Endometrial microvascular endothelial cells (primary cell): ENCODE measurements around the gene MRPL9. TPM values are rescaled to one million over a fixed set of nuclear protein-coding genes. Genes with fewer than 3 reads are reported as not detected.
"Not testable (repeated sequence)": the region's sequence is repeated elsewhere in the genome, so short reads cannot be mapped to it uniquely, and the experiment has no call there.

Source experiments
- in situ Hi-C: cut with HindIII; loops from 2 replicates; pipeline ENCODE4 v1.10.0; 2017; ENCODE audit warnings: low sequenced_read_pairs, low pct_unique_long_range_greater_than_20kb; ENCODE audit errors: inconsistent ontology term
- total RNA-seq: library from RNA; depleted of rRNA; stranded (reverse); fragments of >200 nt; gene quantifications from one replicate; pipeline ENCODE4 v1.2.3, GENCODE V29; 2015; ENCODE audit errors: inconsistent ontology term

MRPL9 gene
- total RNA-seq, 1 donor from 2014 or later, result 121 TPM

GRCh38 chr1:151790071-151790939 is 27.0 kb upstream of the MRPL9 start, which contains the start of gene TDRKH:
TSS of gene TDRKH (minus strand) at chr1:151790500. CDS start at chr1:151783022, 7,478 bp downstream.
- in situ Hi-C loops, result no loop called here

GRCh38 chr1:151787689-151788088 is 24.4 kb upstream of the MRPL9 start:
- in situ Hi-C loops, result no loop called here

GRCh38 chr1:151783796-151784195 is 20.5 kb upstream of the MRPL9 start:
- in situ Hi-C loops, result no loop called here

DNA sequence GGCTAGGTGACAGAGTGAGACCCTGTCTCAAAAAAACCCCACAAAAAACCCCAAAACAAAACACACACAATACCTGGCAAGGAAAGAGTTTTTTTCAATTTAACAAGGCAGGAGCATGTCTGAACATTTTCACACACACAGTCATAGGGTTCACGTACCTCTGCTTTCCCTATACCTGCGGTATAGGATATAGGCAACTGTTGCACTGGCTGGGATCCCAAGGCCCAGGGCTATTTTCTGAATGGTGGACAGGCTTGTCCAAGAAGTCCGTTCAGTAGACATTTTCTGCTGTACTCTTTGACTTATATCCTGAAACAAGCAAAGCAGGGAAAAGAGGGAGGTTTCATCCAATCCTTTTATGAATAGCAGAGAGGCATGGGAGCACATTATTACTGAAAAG is 19.4 kb upstream of the MRPL9 start:
- in situ Hi-C loops, result no loop called here

DNA sequence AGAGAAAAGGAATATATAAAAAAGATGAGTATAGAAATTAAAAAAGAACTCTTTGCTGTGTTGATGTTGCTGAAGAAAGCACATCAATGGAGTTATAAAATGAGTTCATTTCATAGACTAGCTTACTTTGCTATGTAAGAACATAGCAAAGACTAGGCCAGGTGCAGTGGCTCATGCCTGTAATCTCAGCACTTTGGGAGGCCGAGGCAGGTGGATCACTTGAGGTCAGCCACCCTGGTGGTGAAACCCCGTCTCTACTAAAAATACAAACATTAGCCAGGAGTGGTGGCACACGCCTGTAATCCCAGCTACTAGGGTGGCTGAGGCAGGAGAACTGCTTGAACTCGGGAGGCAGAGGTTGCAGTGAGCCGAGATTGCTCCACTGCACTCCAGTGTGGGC is 18.7 kb upstream of the MRPL9 start:
- in situ Hi-C loops, result not testable (repeated sequence)

DNA sequence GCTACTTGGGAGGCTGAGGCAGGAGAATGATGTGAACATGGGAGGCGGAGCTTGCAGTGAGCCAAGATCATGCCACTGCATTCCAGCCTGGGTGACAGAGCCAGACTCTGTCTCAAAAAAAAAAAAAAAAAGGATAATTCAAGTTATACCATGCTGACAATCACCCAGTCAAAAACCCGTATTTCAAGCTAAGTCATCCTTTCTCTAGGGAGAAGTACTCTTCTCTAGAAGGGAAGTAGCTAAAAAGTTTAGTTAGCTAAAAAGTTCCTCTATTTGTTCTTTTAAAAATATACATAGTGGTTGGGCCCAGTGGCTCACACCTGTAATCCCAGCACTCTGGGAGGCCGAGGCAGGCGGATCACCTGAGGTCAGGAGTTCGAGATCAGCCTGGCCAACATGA is 17.4 kb upstream of the MRPL9 start:
- in situ Hi-C loops, result not testable (repeated sequence)

DNA sequence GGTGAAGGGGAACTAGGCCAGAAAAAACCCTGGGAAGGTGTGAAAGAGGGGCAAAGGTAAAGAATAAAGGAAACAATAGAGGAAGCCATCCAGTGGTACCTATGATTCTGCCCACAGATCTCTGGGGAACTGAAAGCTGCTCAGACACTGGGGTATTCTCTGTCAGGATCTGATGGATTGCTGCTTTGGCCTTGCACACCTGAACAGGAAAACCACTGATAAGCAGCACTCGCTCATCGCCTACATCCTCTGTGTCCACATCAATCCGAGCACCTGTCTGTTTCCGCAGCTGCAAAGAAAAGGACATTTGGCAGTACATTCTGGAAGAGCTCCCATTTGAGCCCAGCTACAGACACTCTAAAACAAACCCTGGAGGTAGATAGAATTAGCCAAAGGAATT is 16.6 kb upstream of the MRPL9 start:
- in situ Hi-C loops, result no loop called here

- in situ Hi-C loops, result no loop called here
Measured at GRCh38 chr1:151777317-151777716, 14.0 kb upstream of the MRPL9 start.

DNA sequence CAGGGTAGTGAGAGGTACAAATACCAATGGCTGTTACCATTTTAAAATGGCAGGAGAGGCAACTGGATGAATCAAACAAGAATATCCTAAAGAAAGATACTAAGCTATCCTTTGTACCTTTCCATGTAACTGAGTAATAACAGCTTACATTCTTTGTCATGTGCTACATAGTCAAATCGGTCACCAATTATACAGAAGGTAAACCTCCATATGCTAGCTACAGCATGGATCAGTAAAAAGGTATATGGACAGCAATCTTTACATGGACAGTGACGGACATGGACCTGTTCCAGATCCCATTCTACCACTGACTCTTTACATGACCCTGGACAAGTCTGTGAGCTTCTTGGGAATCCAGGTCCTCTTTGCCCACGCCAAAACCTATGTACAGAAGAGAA is 13.4 kb upstream of the MRPL9 start:
- in situ Hi-C loops, result no loop called here

- in situ Hi-C loops, result no loop called here
Measured at GRCh38 chr1:151775894-151776664, 12.8 kb upstream of the MRPL9 start.

- in situ Hi-C loops, result no loop called here
Measured at GRCh38 chr1:151774256-151774922, 11.1 kb upstream of the MRPL9 start.

- in situ Hi-C loops, result no loop called here
Measured at GRCh38 chr1:151773702-151774101, 10.4 kb upstream of the MRPL9 start.

DNA sequence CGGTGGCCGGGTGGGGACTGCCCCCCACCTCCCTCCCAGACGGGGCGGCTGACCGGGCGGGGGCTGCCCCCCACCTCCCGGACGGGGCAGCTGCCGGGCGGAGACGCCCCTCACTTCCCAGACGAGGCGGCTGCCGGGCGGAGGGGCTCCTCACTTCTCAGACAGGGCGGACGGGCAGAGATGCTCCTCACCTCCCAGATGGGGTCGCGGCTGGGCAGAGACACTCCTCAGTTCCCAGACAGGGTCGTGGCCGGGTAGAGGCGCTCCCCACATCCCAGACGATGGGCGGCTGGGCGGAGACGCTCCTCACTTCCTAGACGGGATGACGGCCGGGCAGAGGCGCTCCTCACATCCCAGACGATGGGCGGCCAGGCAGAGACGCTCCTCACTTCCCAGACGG is 6.0 kb upstream of the MRPL9 start:
- in situ Hi-C loops, result not testable (repeated sequence)

- in situ Hi-C loops, result not testable (repeated sequence)
Measured at GRCh38 chr1:151768351-151769066, 5.2 kb upstream of the MRPL9 start.

DNA sequence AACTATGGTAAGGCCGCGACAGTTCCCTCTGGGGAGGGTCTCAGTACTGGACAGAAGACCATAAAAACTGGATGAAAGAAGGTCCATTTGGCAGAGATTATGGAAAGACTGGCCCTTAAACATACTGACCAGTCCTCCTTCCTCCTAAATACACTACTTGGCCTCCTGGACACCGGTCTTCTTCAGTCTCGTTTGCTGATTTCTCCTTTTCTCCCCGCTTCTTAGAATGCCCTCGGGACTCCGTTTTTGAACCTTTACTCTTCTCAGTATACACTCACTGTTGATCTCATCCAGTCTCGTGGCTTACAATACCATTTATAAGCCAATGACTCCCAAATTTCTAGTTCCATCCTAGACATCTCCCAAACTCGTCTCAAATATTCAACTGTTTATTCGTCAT is 694 bp upstream of the MRPL9 start:
- in situ Hi-C loops, result no loop called here

GRCh38 chr1:151760597-151761385 is 2.5 kb downstream of the MRPL9 start:
- in situ Hi-C loops, result no loop called here

DNA sequence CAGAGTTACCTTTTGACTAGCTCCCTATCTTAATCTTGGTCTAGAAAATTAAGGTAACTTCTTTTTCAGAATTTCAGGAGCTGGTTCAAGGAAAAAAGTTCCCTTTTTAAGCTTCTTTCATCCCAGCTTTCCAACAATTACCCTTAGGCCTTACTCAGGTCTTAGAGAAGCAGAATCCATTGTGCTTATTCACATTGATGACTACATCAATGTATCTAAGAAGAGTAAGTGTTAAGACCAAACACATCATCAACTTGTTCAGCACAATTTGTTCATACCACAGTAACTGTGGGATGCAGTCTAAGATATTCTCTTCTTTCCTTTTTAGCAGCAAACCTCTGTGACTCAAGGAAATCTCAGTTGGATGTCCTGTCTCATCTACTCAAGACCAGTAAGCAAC is 4.1 kb downstream of the MRPL9 start:
- in situ Hi-C loops, result no loop called here

DNA sequence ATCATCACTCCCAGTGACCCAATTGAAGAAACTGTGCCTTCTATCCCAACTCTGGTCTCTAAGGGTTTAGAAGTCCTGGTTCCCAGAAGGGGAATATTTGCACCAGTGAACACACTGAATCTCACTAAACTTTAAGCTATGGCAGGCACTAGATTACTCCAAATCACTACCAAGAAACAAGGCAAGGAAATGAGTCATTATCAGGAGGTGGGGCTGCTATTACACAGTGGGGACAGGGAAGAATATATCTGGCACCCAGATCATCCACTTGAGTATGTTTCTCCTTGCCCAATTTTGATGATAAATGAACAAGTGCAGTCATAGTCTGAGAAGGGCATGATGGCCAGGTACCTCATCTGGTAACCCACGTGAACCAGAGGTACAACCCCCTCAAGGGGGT is 7.0 kb downstream of the MRPL9 start:
- in situ Hi-C loops, result no loop called here
